Measurements from ENCODE around the gene PSME2.

PSME2 gene

DNA sequence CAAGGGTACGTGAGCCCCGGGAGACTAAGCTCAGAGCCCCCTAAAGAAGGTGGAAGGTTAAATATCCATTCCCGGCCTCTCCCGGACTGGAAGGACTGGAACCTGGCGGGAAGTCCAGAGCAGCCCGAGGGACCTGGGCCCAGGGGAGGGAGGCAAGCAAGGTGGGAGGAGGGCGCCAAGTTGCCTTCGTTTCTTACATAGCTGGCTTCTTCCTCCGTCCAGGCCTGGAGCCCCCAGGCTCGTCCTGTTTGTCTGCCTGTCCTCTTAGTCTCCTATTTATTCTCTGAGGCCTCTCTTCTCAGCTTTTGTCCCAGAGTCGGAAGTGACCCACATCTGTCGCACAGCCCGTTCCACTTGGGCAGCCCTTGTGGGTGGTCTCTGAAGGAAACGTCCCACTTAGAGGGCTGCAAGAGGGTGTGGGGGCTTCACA, 51.6 kb downstream of the PSME2 start:
- CTCF ChIA-PET, result interaction anchor here (0.9 to 12.8 kb wide), 10 partner anchors 13 to 213 kb away, joined by 3 to 536 read pairs (median 4); partner anchors contain the start of genes CARMIL3, CIDEB, IRF9 and TINF2
- no peak for DNase-seq (ENCODE audit: low read depth, low spot score)
- H3K4me3 ChIP-seq (ENCODE audit: low read depth, low read length), result peak overlapping the region; percentile 87
- POLR2A ChIA-PET, result interaction anchor here (0.9 to 3.6 kb wide), 10 partner anchors 8 to 66 kb away, joined by 3 to 44 read pairs (median 10); partner anchors contain the start of genes DCAF11, EMC9, IRF9 and NRL
- no peak for TF ChIP-seq CTCF (IDR thresholded peaks at IDR 0.05; ENCODE audit: insufficient read depth, low read length, missing control alignments)

DNA sequence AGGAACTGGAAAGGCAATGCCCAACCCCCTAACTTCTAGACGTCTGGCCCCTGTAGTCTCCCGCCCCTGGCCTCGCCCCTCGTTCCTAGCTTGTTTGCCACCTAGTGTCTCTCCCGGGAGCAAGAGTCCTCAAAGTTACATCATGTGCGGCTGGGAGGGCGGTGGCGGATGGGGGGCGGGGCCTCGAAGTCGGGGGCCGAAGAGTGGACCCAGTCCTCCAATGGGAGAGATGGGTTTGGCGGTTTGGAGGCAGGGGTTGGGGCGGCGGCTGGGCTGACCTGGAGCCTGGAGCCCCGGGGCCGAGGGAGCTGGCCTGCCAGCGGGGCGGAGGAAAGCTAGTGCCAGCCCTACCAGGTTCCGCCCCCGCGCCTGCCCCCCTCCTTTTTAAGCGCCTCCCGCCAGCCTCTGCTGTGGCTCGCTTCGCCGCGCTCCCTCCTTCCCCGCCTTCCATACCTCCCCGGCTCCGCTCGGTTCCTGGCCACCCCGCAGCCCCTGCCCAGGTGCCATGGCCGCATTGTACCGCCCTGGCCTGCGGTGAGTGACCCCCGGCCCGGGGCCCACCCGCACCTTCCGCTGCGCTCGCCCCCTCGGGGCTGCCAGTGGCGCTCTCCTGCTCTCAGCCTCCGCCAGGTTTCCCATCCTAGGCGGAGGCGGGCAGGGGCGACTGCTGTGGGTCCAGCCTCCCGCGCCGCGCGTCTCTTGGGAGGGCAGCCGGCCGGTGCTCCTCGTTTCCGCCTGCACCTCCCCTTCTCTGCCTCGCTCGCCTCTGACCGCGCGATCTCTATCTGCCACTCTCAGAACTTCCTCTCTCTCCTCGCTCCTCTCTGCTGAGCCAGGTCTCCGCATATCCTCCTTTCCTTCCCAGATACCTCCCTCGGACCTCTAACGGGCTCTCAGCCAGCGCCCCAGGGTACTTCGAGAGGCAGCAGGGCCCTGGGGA, 52.2 kb downstream of the PSME2 start, which contains the start of gene PCK2:
PCK2 (plus strand) TSS at position 411 of the 940 bp plus-strand sequence; CDS start at position 506, 95 bp downstream.
- peak; percentile 9 for TF ChIP-seq CTCF (IDR thresholded peaks at IDR 0.05; ENCODE audit: insufficient read depth, low read length, missing control alignments)
- DNase-seq (ENCODE audit: low read depth, low spot score), result peak; percentile 63
- ChIA-PET CTCF (interaction anchor here (0.9 to 12.8 kb wide), 13 partner anchors 8 to 214 kb away, joined by 3 to 536 read pairs (median 4); partner anchors contain the start of genes CARMIL3, CIDEB, IRF9 and TINF2), POLR2A (interaction anchor here (0.6 to 3.6 kb wide), 19 partner anchors 8 to 210 kb away, joined by 3 to 44 read pairs (median 5); partner anchors contain the start of genes CARMIL3, DCAF11, EMC9 and IRF9)
- peak within 1 kb of the TSS; percentile 87 for H3K4me3 ChIP-seq (ENCODE audit: low read depth, low read length)

Measured in AG04449 (cell line).